HG02973 (cell line): ENCODE measurements around the gene S100Z.
"Not testable (repeated sequence)": the region's sequence is repeated elsewhere in the genome, so short reads cannot be mapped to it uniquely, and the experiment has no call there.

ENCODE experiments used
- ATAC-seq: cut with Tn5 transposase; IDR thresholded peaks from one replicate; pipeline ENCODE4 v1.9.1; 2021; ENCODE audit warnings: moderate library complexity; ENCODE audit not compliant: unreplicated experiment

S100Z gene

GRCh38 chr5:76822105-76822731, 27.6 kb upstream of the S100Z start:
- ATAC-seq = not testable (repeated sequence)

GRCh38 chr5:76826416-76826815, 23.4 kb upstream of the S100Z start:
- not testable (repeated sequence) for ATAC-seq

GRCh38 chr5:76831110-76831452, 18.7 kb upstream of the S100Z start:
- ATAC-seq = no peak

GRCh38 chr5:76836181-76836580, 13.6 kb upstream of the S100Z start:
- no peak for ATAC-seq

GRCh38 chr5:76836585-76836984, 13.2 kb upstream of the S100Z start:
- no peak for ATAC-seq

GRCh38 chr5:76838481-76839261, 11.1 kb upstream of the S100Z start:
- ATAC-seq = no peak

- ATAC-seq = no peak
Measured at GRCh38 chr5:76841361-76841760, 8.5 kb upstream of the S100Z start.

GRCh38 chr5:76845890-76846289, 3.9 kb upstream of the S100Z start:
- ATAC-seq = no peak

GRCh38 chr5:76850543-76851145, 830 bp downstream of the S100Z start:
- no peak for ATAC-seq

- ATAC-seq = no peak
Measured at GRCh38 chr5:76851728-76852369, 2.0 kb downstream of the S100Z start.

GRCh38 chr5:76852772-76853171, 3.0 kb downstream of the S100Z start:
- ATAC-seq = no peak

- ATAC-seq = not testable (repeated sequence)
Measured at GRCh38 chr5:76853741-76854140, 3.9 kb downstream of the S100Z start.

GRCh38 chr5:76854644-76855043, 4.8 kb downstream of the S100Z start:
- ATAC-seq = no peak

GRCh38 chr5:76855501-76855900, 5.7 kb downstream of the S100Z start:
- not testable (repeated sequence) for ATAC-seq

- peak; percentile 48 for ATAC-seq
Measured at GRCh38 chr5:76855961-76856360, 6.1 kb downstream of the S100Z start.

- not testable (repeated sequence) for ATAC-seq
Measured at GRCh38 chr5:76856800-76857199, 7.0 kb downstream of the S100Z start.

GRCh38 chr5:76859591-76860247, 9.9 kb downstream of the S100Z start:
- no peak for ATAC-seq

GRCh38 chr5:76861612-76862011, 11.8 kb downstream of the S100Z start:
- ATAC-seq = no peak

GRCh38 chr5:76863001-76863400, 13.2 kb downstream of the S100Z start:
- ATAC-seq = no peak

- ATAC-seq = no peak
Measured at GRCh38 chr5:76866503-76866902, 16.7 kb downstream of the S100Z start.

- no peak for ATAC-seq
Measured at GRCh38 chr5:76867038-76867437, 17.2 kb downstream of the S100Z start.
